GM12872 (cell line): ENCODE measurements around the gene GMFB.

Experiments
- CTCF ChIP-seq: IDR thresholded peaks from 3 replicates; pipeline ENCODE4 v1.5.1; 2011; ENCODE audit warnings: low read depth, mild to moderate bottlenecking, low read length, moderate library complexity; ENCODE audit not compliant: insufficient read depth

Gene GMFB

GRCh38 chr14:54472315-54472714 lies 16.5 kb downstream of the GMFB start:
- TF ChIP-seq CTCF = no peak

- TF ChIP-seq CTCF = no peak
These were observed 17.1 kb downstream of the GMFB start for GRCh38 chr14:54471641-54472040.

- TF ChIP-seq CTCF = no peak
These were observed 18.1 kb downstream of the GMFB start for GRCh38 chr14:54470701-54471100.

- TF ChIP-seq CTCF = no peak
These were observed 21.5 kb downstream of the GMFB start for GRCh38 chr14:54467280-54467679.

GRCh38 chr14:54465654-54466053 lies 23.1 kb downstream of the GMFB start:
- no peak for TF ChIP-seq CTCF

GRCh38 chr14:54462048-54462447 lies 26.7 kb downstream of the GMFB start:
- TF ChIP-seq CTCF = no peak

- no peak for TF ChIP-seq CTCF
These were observed 29.7 kb downstream of the GMFB start for GRCh38 chr14:54459106-54459505.

GRCh38 chr14:54457609-54457996 lies 31.2 kb downstream of the GMFB start:
- no peak for TF ChIP-seq CTCF
